HEK293 (cell line): ENCODE results near the gene APEX2.

Experiments
- CTCF ChIP-seq: fragments of 450-650 bp; formaldehyde crosslinking; IDR thresholded peaks from 2 replicates; pipeline ENCODE4 v1.5.1; 2016; ENCODE audit warnings: missing biosample characterization, missing genetic modification characterization
- GLI4 ChIP-seq: fragments of 450-650 bp; formaldehyde crosslinking; IDR thresholded peaks from 2 replicates; pipeline ENCODE4 v1.5.1; 2016; ENCODE audit warnings: missing biosample characterization, missing genetic modification characterization
- HIC1 ChIP-seq: fragments of 450-650 bp; formaldehyde crosslinking; IDR thresholded peaks from 2 replicates; pipeline ENCODE4 v1.5.1; 2016; ENCODE audit warnings: missing biosample characterization, missing genetic modification characterization
- REST ChIP-seq: fragments of 450-650 bp; formaldehyde crosslinking; IDR thresholded peaks from 2 replicates; pipeline ENCODE4 v1.5.1; 2016; ENCODE audit warnings: missing biosample characterization, missing genetic modification characterization
- ZBTB20 ChIP-seq: fragments of 450-650 bp; formaldehyde crosslinking; IDR thresholded peaks from 2 replicates; pipeline ENCODE4 v1.5.1; 2016; ENCODE audit warnings: missing biosample characterization, missing genetic modification characterization
- ZIC2 ChIP-seq: fragments of 450-650 bp; formaldehyde crosslinking; IDR thresholded peaks from 2 replicates; pipeline ENCODE4 v1.5.1; 2016; ENCODE audit warnings: missing biosample characterization, missing genetic modification characterization

GRCh38 chrX:54980334-54980733 lies 19.8 kb upstream of the APEX2 start:
- no peak for TF ChIP-seq GLI4
- no peak for TF ChIP-seq REST (tag by site-specific recombination)
- no peak for TF ChIP-seq CTCF (tag by site-specific recombination)
- no peak for TF ChIP-seq HIC1 (tag by site-specific recombination)
- TF ChIP-seq ZBTB20: no peak
- no peak for TF ChIP-seq ZIC2 (tag by site-specific recombination)
